KOPT-K1 (cell line): Measurements from ENCODE around the gene PDE4D.

ENCODE experiments used
- H3K27ac ChIP-seq: fragments of 200-600 bp; sonication (generic); 2 replicates; pipeline ENCODE4 v1.5.1; 2016; ENCODE audit warnings: antibody characterized with exemption, mild to moderate bottlenecking, low read depth, low read length; ENCODE audit not compliant: poor library complexity, severe bottlenecking
- H3K36me3 ChIP-seq: fragments of 200-600 bp; sonication (generic); 2 replicates; pipeline ENCODE4 v1.5.1; 2017; ENCODE audit warnings: antibody characterized with exemption, mild to moderate bottlenecking, low read length, moderate library complexity; ENCODE audit not compliant: insufficient read depth
- H3K9me3 ChIP-seq: fragments of 200-600 bp; sonication (generic); 2 replicates; pipeline ENCODE4 v1.5.1; 2017; ENCODE audit warnings: antibody characterized with exemption, low read length, mild to moderate bottlenecking; ENCODE audit not compliant: insufficient read depth, poor library complexity, severe bottlenecking

PDE4D gene

DNA sequence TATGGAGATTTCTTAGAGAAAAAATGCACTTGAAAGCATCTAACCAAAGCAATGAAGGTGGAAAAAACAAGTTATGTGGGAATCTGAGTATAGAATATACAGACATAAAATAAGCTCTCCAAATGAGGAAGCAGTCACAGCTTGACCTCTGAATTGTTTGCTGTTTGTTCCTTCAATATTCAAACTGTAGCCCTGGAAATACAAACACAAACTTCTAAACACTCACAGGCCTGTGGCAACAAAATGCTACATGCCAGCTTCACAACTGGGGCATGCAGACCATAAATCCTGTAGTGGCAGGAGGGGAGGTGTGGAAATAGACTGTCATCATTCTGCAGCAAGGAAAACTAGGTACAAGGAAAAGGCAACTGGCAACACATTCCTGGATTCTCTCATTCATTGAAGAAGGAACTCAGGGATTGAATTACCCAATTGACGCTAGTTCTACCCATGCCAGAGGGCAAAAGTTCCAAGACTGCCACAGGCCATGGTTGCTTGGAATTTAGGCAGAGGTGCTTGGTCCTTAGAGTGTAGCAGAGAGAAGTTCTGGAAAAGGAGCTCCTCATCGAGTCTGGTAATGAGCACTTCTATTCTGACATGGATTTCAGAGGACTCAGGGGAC, 349.6 kb downstream of the PDE4D start:
- Histone ChIP-seq H3K27ac (no peak overlapping the region), H3K36me3 (no peaks in the 10 kb centered on the region), H3K9me3 (no peaks in the 10 kb centered on the region)

DNA sequence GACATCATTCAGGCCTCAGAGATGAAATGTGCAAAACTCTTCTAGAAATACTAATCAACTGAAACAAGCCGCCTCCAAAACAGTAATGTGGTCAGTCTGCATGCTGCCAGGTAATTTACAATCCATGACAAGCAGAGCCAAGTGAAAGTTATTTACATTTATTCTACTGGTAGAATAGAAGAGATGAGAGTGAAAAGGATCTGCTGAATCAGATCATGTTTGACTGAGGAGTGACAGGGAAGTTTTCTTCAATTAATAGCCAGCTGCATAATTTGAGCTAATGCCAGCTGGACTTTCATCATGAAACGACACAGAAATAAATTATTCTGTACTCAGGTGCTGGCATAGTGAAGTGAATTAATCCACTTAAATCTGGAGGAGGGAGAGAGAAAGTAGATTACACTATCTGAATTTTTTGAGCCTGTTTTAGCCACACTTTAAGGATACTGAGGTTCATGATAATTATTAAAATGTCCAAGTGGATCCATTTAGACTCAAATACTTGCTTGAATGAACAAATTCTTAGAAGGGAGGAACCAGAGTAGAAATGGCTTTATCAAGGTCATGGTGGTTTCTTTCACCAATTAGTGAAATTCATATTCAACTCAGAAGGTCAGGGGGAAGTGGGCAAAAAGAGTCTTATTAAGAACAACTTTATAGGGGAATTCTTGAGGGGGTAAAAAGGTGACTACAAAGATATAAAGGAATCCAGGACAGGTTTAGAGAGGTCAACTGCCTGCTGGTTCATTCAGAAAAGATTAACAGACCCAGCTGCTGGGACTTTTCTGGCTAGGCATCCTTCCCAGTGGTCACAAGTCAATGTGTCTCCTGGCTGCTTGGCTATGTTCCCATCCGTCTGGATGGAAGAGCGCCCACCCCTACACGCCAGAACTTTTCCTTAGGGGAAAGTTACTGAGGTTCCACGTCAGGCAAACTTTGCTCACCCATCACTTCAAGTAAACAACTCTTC, 350.4 kb downstream of the PDE4D start:
- Histone ChIP-seq H3K9me3 (no peaks in the 10 kb centered on the region), H3K36me3 (no peaks in the 10 kb centered on the region), H3K27ac (no peak overlapping the region)

DNA sequence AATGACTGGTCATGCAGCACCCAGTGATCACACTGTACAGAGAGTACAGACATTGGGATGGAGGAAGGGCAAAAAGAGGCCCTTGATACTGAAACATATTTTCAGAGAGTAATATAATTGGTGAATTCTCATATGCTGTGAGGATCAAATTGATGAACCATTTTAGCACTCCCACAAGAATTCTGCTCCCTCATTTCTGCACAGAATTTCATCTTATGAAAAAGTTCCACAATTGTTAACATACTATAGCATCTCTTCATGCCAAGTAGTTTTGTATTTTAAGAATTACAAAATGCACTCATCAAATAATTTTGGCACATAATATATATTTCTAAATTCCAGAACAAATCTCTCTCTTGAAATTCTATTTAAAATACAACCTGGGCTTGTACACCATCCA, 351.2 kb downstream of the PDE4D start:
- H3K27ac ChIP-seq = no peak overlapping the region
- H3K9me3 ChIP-seq = no peaks in the 10 kb centered on the region
- no peaks in the 10 kb centered on the region for H3K36me3 ChIP-seq

DNA sequence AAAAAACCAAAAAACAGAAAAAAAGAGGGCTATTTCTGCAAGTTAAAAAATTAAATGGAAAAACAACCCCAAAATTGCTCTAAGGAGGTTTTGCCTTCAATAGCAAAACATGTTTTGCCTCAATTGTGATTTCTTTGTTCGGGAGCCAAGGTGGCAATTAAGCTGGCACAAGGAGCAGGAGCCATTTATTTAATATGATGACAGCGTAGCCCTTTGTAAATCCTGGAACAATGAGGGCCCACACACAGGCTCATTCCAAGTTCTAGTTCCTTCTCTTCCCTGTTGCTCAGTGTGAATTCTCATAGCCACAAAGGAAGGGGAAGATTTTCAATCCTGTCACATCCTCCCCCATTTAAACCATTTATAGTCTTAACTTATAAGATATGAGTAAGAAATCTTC, 353.2 kb downstream of the PDE4D start:
- H3K27ac ChIP-seq = no peak overlapping the region

DNA sequence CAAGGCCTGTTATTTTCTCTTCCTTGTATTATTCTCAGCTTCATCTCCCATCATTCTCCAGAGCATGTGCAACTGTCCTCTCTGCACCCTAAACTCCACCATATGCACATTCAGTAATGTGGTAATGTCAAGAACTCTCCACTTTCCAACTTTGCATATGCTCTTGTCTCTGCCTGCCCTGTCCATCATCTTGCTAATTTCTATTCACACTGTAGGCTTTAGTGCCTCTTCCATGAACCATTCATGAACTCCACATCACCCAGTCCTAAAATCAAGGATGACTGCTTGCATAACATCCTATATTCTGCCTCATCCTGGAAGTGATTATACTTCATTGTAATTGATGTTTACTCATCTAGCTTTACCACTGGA, 354.8 kb downstream of the PDE4D start:
- no peak overlapping the region for H3K27ac ChIP-seq
- H3K9me3 ChIP-seq = no peaks in the 10 kb centered on the region
- no peaks in the 10 kb centered on the region for H3K36me3 ChIP-seq

More for the DNA sequence above, 353.2 kb downstream of the PDE4D start:
- H3K36me3 ChIP-seq = no peaks in the 10 kb centered on the region
- no peaks in the 10 kb centered on the region for H3K9me3 ChIP-seq

DNA sequence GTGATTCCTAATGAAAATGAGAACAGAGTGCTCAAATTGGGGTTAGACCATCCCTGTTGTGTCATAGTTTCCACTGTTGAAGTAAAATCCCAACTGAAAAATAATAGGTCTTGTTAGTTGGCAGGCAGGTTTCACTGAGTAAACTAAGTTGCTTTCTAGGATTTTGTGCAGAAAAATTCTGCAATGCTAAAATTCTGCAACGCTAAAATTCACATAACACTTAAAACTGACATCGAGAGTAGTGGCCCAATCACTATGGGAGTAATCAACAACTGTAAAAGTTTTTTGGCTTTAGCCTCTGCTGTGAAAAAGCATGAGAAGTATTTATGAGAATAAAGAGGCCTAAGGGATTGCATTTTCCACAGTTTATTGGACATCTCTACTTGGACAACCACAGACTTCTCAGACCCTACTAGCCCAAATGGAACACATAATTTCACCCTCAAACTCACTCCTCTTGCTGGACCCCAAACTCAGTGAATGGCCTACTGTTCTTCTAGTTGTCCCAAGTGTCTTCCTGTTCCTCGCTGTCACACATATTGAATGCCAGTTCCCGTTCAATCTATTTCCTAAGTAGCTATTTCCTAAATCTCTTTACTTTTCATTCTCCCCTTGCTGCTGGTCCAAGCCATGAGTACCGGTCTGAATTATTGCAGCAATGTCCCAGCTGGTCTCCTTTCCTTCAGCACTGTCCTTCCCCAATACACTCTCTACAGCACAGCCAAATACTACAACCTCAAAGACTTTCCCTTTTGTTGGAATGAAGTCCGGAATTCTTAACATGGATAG, 355.4 kb downstream of the PDE4D start:
- Histone ChIP-seq H3K27ac (no peak overlapping the region), H3K9me3 (no peaks in the 10 kb centered on the region), H3K36me3 (no peaks in the 10 kb centered on the region)

DNA sequence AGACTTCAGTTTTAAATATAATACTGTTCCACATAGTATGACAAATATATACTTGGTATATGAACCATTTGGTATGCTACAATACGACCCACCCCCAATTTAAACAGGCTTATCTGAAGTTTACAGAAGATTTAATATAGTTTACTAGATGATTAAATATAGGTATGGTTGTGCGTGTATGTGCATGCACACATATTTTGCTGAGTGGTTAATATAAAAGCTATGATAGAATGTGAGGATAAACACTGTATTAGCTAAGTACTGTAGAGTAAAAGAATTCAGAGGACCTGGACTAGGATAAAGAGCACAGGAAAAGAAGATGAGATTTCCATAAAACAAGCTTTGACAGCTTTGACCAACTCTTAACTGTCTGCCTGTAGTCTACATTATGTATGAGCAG, 356.7 kb downstream of the PDE4D start:
- Histone ChIP-seq H3K27ac (no peak overlapping the region), H3K9me3 (no peaks in the 10 kb centered on the region), H3K36me3 (no peaks in the 10 kb centered on the region)

DNA sequence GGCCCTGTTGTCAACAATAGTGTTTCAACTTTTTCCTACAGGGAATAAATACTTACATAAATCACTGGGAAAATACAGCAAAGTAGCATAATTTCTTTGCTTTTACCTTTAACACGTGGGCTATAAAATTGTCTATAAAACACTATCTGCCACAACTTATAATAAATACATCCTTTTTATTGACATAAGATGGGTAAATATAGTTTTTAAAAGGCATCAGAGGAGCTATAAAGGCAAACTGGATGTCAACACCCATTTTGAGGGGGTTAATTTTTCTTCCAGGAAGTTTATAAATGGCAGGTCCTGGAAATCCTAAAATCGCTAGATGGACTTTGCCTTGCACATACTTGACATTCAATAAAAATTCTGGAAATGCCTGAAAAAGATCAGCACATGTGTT, 358.0 kb downstream of the PDE4D start:
- H3K9me3 ChIP-seq = no peaks in the 10 kb centered on the region
- no peaks in the 10 kb centered on the region for H3K36me3 ChIP-seq
- no peak overlapping the region for H3K27ac ChIP-seq

DNA sequence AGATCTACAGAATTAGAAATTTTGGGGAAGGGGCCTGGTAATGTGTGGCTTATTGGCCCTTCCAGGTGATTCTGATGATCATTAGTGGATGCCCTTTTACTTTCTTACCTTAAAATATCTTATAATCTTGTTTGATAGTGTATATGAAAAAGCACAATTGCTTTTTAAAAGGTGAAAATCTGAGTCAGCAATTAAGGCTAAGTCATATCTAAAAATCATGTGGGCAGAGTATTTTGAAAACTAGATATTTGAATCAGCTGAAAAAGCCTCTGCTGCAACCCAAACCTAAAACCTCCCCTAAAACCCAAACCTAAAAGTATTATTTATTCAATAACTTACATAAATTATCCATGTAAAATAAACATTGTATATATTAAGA, 359.8 kb downstream of the PDE4D start:
- Histone ChIP-seq H3K36me3 (no peaks in the 10 kb centered on the region), H3K9me3 (no peaks in the 10 kb centered on the region), H3K27ac (no peak overlapping the region)

DNA sequence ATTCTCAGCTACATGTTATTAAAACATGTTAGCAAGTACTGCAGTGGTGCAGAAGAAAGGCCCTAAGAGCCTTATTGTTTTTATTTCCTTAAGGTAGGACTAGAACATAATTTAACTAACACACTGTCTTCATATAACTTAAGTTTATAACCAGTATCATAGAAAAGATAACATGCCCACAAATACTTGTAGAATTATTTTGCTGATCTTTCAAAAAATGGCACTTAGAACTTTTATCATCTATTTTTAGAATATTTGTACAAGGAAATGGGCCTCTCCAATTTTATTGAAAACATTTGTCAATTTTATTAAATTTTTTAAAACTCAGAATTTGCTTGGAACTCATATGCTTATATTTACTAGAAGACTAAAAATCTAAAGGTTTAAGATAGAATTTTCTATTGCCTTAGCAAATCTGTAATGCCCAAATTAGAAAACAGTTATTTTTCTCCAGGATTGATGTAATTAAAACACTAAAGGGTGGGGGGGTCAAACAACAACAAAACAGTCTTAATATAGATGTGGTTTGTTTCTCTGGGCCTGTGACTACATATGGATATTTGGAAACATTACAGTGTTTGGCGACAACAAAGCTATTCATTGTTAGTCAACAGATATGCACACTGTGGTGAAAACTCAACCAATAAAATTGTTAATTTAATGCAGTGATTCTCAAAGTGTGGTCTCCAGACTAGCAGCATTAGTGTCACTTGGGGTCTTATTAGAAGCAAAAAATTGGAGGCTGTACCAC, 360.4 kb downstream of the PDE4D start:
- Histone ChIP-seq H3K9me3 (no peaks in the 10 kb centered on the region), H3K36me3 (no peaks in the 10 kb centered on the region), H3K27ac (no peak overlapping the region)

DNA sequence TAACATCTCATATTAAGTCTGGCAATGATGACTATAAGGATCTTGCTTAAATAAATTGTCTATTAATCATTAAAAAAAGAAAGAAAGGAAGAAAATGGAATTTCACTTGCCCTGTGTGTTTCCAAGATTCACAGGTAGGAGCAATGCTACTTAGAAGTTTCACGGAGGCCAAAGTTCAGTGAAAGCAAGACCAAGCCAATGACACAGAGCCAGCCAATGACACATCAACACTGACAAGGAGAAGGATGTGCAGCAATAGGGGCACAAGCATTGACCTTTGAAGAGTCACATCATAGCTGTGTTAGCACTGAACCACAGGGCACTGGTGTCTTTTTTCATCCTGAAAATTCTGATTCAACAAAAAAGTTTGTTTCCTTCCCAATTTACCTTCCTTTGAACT, 364.3 kb downstream of the PDE4D start:
- H3K9me3 ChIP-seq = peaks cover under 1% of the 10 kb centered on the region
- no peaks in the 10 kb centered on the region for H3K36me3 ChIP-seq
- no peak overlapping the region for H3K27ac ChIP-seq

DNA sequence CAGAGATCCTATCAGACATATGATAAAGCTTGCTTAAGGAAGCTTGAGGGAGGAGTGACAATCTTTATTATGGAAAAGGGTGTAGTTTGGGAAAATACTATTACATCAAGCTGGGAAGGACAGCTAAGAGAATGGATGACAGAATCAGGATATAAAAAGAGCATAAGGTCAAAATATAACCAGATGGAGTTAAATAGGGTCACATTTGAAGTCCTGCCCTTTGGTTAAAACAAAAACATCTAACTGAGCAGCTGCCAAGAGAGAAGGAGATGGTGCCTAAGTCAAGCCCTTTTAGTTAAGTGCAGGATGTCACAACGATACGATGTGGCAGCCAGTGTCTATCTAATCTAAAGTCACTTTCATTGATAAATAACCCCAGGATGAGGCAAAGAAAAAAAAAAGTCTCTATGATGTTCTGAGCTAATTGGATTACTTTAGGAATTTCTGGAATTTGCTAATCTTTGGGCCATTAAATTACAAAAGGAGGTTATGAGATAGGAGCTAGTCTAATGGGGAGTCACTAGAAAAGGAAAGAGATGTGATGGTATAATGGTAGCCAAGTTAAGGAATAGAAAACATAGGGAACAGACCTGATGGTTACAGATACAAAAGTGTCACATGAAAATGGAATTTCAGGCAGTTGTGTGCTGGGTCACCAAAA, 365.2 kb downstream of the PDE4D start:
- peaks cover 10% of the 10 kb centered on the region for H3K9me3 ChIP-seq
- no peak overlapping the region for H3K27ac ChIP-seq
- H3K36me3 ChIP-seq = no peaks in the 10 kb centered on the region

DNA sequence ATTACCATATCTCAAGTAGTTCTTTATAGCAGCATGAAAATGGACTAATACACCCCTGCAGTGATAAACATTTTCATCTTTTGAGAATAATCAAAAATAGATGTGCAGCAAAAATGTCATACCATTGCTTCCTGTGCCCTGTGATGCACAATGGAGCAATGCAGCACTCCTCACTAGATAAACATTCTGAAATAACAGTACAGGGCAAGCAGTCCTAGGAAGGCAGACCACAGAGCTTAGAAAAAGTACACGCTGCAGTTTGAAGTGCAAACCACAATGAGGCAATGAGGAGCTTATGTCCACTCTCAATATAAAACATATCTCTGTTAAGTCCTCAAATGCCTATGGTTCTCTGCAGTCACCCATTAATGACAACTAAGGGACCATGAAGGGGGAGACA, 367.6 kb downstream of the PDE4D start:
- Histone ChIP-seq H3K36me3 (no peaks in the 10 kb centered on the region), H3K9me3 (peaks cover 11% of the 10 kb centered on the region), H3K27ac (no peak overlapping the region)

DNA sequence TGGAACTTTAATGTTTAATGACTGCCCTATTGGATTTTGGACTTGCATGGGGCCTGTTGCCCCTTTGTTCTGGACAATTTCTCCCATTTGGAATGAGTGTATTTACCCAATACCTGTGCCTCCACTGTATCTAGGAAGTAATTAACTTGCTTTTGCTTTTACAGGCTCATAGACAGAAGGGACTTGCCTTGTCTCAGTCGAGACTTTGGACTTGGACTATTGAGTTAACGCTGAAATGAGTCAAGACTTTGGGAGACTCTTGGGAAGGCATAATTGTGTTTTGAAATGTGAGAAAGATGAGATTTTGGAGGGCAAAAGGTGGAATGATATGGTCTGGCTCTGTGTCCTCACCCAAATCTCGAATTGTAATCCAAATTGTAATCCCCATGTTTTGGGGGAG, 368.2 kb downstream of the PDE4D start:
- no peaks in the 10 kb centered on the region for H3K36me3 ChIP-seq
- H3K9me3 ChIP-seq = peaks cover 11% of the 10 kb centered on the region
- H3K27ac ChIP-seq = no peak overlapping the region
